Naive thymus-derived CD4-positive, alpha-beta T cell (primary cell): ENCODE data around the gene SNX5. TPM values are rescaled to one million over a fixed set of nuclear protein-coding genes. Genes with fewer than 3 reads are reported as not detected.

ENCODE experiments used
- ATAC-seq: fragments of 150-1000 bp; cut with Tn5 transposase; 2 replicates; pipeline ENCODE4 v1.10.0; 2021; ENCODE audit warnings: mild to moderate bottlenecking, moderate library complexity
- CTCF ChIA-PET: fragments of 350-600 bp; sonication (Branson Sonifier 250); formaldehyde crosslinking; loops from one replicate; lab custom pipeline; 2021; ENCODE audit warnings: antibody characterized with exemption; lab: Charles Lee
- POLR2A ChIA-PET: fragments of 350-600 bp; sonication (Branson Sonifier 250); formaldehyde crosslinking; loops from one replicate; lab custom pipeline; 2021; ENCODE audit warnings: antibody characterized with exemption, inconsistent platforms; lab: Charles Lee
- DNase-seq, 9 donors: peaks; one replicate each; pipeline versions ENCODE4 v3.0.0 to v3.0.0-alpha.2; 2020 to 2022; ENCODE audit warnings: mixed read lengths in 1 of 9
- H3K27ac ChIP-seq: one replicate; pipeline ENCODE4 v1.7.0; 2013; ENCODE audit warnings: mild to moderate bottlenecking, low read depth, low read length, moderate library complexity
- H3K27me3 ChIP-seq, 2 donors: one replicate each; pipeline ENCODE4 v1.7.0; 2013; ENCODE audit warnings: low read length in 2 of 2, mild to moderate bottlenecking in 2 of 2, moderate library complexity in 2 of 2; ENCODE audit not compliant: control insufficient read depth in 2 of 2, insufficient read depth in 2 of 2
- H3K36me3 ChIP-seq, 3 experiments: 1 replicate in 2 of 3; 2 replicates in 1 of 3; pipeline ENCODE4 v1.7.0; 2013; ENCODE audit warnings: low read length in 3 of 3, mild to moderate bottlenecking in 3 of 3, moderate library complexity in 1 of 3; ENCODE audit not compliant: insufficient read depth in 3 of 3, control insufficient read depth in 2 of 3
- H3K4me1 ChIP-seq, 2 donors: one replicate each; pipeline ENCODE4 v1.7.0; 2013; ENCODE audit warnings: low read length in 2 of 2, mild to moderate bottlenecking in 2 of 2, moderate library complexity in 1 of 2; ENCODE audit not compliant: control insufficient read depth in 2 of 2, insufficient read depth in 2 of 2
- H3K4me3 ChIP-seq: 2 replicates; pipeline ENCODE4 v1.7.0; 2013; ENCODE audit warnings: mild to moderate bottlenecking, low read length
- H3K9me3 ChIP-seq, 3 experiments: 1 replicate in 2 of 3; 2 replicates in 1 of 3; pipeline ENCODE4 v1.7.0; 2013; ENCODE audit warnings: low read length in 3 of 3; ENCODE audit not compliant: control insufficient read depth in 2 of 3
- H3K27ac Mint-ChIP-seq, 9 donors: one replicate each; pipeline ENCODE4 v1.8.0; 2020 to 2022; ENCODE audit warnings: mixed read lengths in 9 of 9, mild to moderate bottlenecking in 8 of 9, moderate library complexity in 5 of 9, inconsistent platforms in 2 of 9
- H3K27me3 Mint-ChIP-seq, 5 donors: one replicate each; pipeline ENCODE4 v1.8.0; 2021 to 2022; ENCODE audit warnings: mixed read lengths in 5 of 5, mild to moderate bottlenecking in 1 of 5
- H3K36me3 Mint-ChIP-seq, 5 donors: one replicate each; pipeline ENCODE4 v1.8.0; 2020 to 2022; ENCODE audit warnings: mixed read lengths in 5 of 5, mild to moderate bottlenecking in 3 of 5, inconsistent platforms in 1 of 5
- H3K4me1 Mint-ChIP-seq, 7 donors: one replicate each; pipeline ENCODE4 v1.8.0; 2020 to 2022; ENCODE audit warnings: mixed read lengths in 7 of 7, mild to moderate bottlenecking in 3 of 7, inconsistent platforms in 1 of 7
- H3K4me3 Mint-ChIP-seq, 10 donors: one replicate each; pipeline ENCODE4 v1.8.0; 2020 to 2022; ENCODE audit warnings: mild to moderate bottlenecking in 10 of 10, mixed read lengths in 10 of 10, moderate library complexity in 6 of 10, inconsistent platforms in 2 of 10
- H3K9me3 Mint-ChIP-seq, 11 donors: one replicate each; pipeline ENCODE4 v1.8.0; 2020 to 2022; ENCODE audit warnings: mixed read lengths in 11 of 11, mild to moderate bottlenecking in 4 of 11, inconsistent platforms in 1 of 11, moderate library complexity in 1 of 11
- intact Hi-C, 2 donors: fragments of 100-400 bp; cut with micrococcal nuclease; formaldehyde crosslinking; loops; one replicate each; pipeline ENCODE4 v1.15.1; 2023
- polyA plus RNA-seq, 2 donors: library from polyadenylated mRNA; unstranded; fragments of 300-500 nt; fragmentation: Illumina TruSeq; gene quantifications; one replicate each; pipeline ENCODE4 v1.2.3, GENCODE V29; 2021
- total RNA-seq, 6 experiments: library from RNA in 5 of 6; stranded (reverse) in 5 of 6; gene quantifications; 1 replicate in 5 of 6; 2 replicates in 1 of 6; pipeline ENCODE4 v1.2.3 and lab custom pipeline; 2021 to 2026

Gene SNX5
- total and polyA plus RNA-seq, 7 experiments from 2014 or later = 40.2 to 148 (median 61.9) TPM

DNA sequence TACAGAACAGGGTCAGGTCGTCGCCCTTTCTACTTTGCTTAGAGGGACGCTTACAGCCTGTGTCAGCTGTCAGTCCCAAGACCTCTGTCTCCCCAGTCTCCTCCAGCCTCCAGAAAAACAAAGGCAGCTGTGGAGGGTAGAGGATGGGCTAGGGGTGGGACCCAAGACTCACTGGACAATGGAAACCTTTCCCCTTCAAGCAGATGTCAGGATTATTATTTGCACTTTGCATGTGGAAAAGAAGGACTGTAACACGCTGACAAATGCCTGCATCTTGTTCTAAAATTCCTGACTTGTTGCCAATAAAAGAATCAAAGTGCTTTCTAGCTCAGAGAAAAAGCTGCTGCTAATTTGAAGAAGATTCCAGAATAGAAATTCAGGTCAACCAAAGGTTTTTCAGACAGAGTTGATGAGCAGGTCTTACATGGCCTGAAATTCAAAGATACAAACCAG, 58.7 kb downstream of the SNX5 start:
- no peaks in the 10 kb centered on the region for H3K27me3 ChIP-seq
- CTCF ChIA-PET = interaction anchor here (0.5 kb wide), 1 partner anchor 595 kb away, joined by 3 read pairs; no protein-coding TSS in a partner anchor
- Mint-ChIP-seq H3K27me3 (peaks cover 16 to 32% (median 21%) of the 10 kb centered on the region in 5 donors), H3K27ac (no peak overlapping the region), H3K36me3 (no peaks in the 10 kb centered on the region), H3K9me3 (peaks cover 0 to 3% (median 0%) of the 10 kb centered on the region in 11 donors), H3K4me1 (no peaks in the 10 kb centered on the region), H3K4me3 (no peak overlapping the region)
- no peak overlapping the region for H3K4me3 ChIP-seq
- no peaks in the 10 kb centered on the region for H3K4me1 ChIP-seq
- ATAC-seq = no peak
- H3K36me3 ChIP-seq = no peaks in the 10 kb centered on the region
- DNase-seq = no peak
- POLR2A ChIA-PET = no interaction called here
- H3K27ac ChIP-seq = no peak overlapping the region
- no peaks in the 10 kb centered on the region for H3K9me3 ChIP-seq
- intact Hi-C loops = no loop called here

- ChIA-PET POLR2A (no interaction called here), CTCF (no interaction called here)
- H3K9me3 Mint-ChIP-seq = peaks cover 0 to 2% (median 0%) of the 10 kb centered on the region in 11 donors
Observed at GRCh38 chr20:17905544-17905943, 63.0 kb downstream of the SNX5 start.

GRCh38 chr20:17904027-17904426, 64.6 kb downstream of the SNX5 start:
- Mint-ChIP-seq H3K36me3 (no peaks in the 10 kb centered on the region), H3K27me3 (peaks cover 1 to 23% (median 9%) of the 10 kb centered on the region in 5 donors), H3K4me3 (no peak overlapping the region), H3K4me1 (peaks cover 0 to 8% (median 0%) of the 10 kb centered on the region in 7 donors), H3K27ac (no peak overlapping the region), H3K9me3 (peaks cover 0 to 2% (median 0%) of the 10 kb centered on the region in 11 donors)
- POLR2A ChIA-PET = no interaction called here
- H3K36me3 ChIP-seq = no peaks in the 10 kb centered on the region
- H3K4me3 ChIP-seq = no peak overlapping the region
- H3K27ac ChIP-seq = no peak overlapping the region
- CTCF ChIA-PET = no interaction called here
- H3K9me3 ChIP-seq = no peaks in the 10 kb centered on the region
- DNase-seq (no peak), ATAC-seq (no peak)
- intact Hi-C loops = no loop called here
- H3K4me1 ChIP-seq = no peaks in the 10 kb centered on the region
- no peaks in the 10 kb centered on the region for H3K27me3 ChIP-seq

More at GRCh38 chr20:17905544-17905943, 63.0 kb downstream of the SNX5 start:
- Mint-ChIP-seq H3K4me1 (peaks cover 0 to 8% (median 0%) of the 10 kb centered on the region in 7 donors), H3K27me3 (peaks cover 0 to 11% (median 6%) of the 10 kb centered on the region in 5 donors), H3K36me3 (no peaks in the 10 kb centered on the region), H3K27ac (no peak overlapping the region), H3K4me3 (no peak overlapping the region)
- ATAC-seq (no peak), DNase-seq (no peak)
- no peaks in the 10 kb centered on the region for H3K9me3 ChIP-seq
- no peak overlapping the region for H3K4me3 ChIP-seq
- H3K36me3 ChIP-seq = no peaks in the 10 kb centered on the region
- H3K4me1 ChIP-seq = no peaks in the 10 kb centered on the region
- H3K27ac ChIP-seq = no peak overlapping the region
- H3K27me3 ChIP-seq = no peaks in the 10 kb centered on the region
- intact Hi-C loops = no loop called here

DNA sequence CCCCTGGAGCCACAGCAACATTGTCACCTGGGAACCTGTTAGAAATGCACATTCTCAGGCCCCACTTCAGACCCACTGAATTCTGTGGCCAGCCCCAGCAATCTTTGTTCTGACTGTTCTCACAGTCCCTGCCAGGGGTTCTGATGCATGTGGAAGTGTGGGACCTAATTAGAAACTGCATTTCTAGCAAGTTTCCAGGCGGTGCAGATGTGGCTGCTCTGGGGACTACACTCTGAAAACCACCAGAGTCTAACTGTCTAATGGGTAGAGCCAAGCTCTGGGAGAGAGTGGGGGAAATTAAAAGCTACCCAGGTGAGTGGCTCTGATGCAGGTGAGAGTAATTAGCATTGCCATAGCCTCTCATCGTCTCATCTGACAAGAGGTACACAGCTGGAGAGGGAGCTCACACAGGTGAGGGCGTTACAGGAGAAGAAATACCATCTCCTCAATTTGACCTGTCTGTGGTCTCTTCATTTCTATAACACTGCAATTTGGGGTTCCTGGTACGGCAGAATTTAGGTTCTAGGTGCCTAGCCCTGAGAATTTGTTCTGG, 66.0 kb downstream of the SNX5 start:
- CTCF ChIA-PET = no interaction called here
- Mint-ChIP-seq H3K36me3 (no peaks in the 10 kb centered on the region), H3K27me3 (peaks cover 5 to 26% (median 10%) of the 10 kb centered on the region in 5 donors), H3K4me1 (peaks cover 0 to 11% (median 0%) of the 10 kb centered on the region in 7 donors), H3K4me3 (no peak overlapping the region), H3K27ac (no peak overlapping the region), H3K9me3 (peaks cover 0 to 2% (median 0%) of the 10 kb centered on the region in 11 donors)
- Histone ChIP-seq H3K27me3 (no peaks in the 10 kb centered on the region), H3K4me3 (no peak overlapping the region), H3K4me1 (no peaks in the 10 kb centered on the region), H3K27ac (no peak overlapping the region), H3K36me3 (no peaks in the 10 kb centered on the region), H3K9me3 (no peaks in the 10 kb centered on the region)
- DNase-seq (no peak), ATAC-seq (no peak)
- intact Hi-C loops = no loop called here
- POLR2A ChIA-PET = no interaction called here

- Histone ChIP-seq H3K9me3 (no peaks in the 10 kb centered on the region), H3K4me1 (no peaks in the 10 kb centered on the region), H3K4me3 (no peak overlapping the region), H3K27ac (no peak overlapping the region), H3K36me3 (no peaks in the 10 kb centered on the region), H3K27me3 (no peaks in the 10 kb centered on the region)
- H3K36me3 Mint-ChIP-seq = no peaks in the 10 kb centered on the region
- H3K9me3 Mint-ChIP-seq = peaks cover 0 to 2% (median 0%) of the 10 kb centered on the region in 11 donors
- ChIA-PET POLR2A (no interaction called here), CTCF (interaction anchor here (5.1 kb wide), 1 partner anchor 397 kb away, joined by 39 read pairs; no protein-coding TSS in a partner anchor)
- no peak for ATAC-seq
- no peak overlapping the region for H3K27ac Mint-ChIP-seq
- intact Hi-C loops = no loop called here
- peaks cover 10 to 26% (median 16%) of the 10 kb centered on the region in 5 donors for H3K27me3 Mint-ChIP-seq
- peaks cover 0 to 11% (median 0%) of the 10 kb centered on the region in 7 donors for H3K4me1 Mint-ChIP-seq
- no peak overlapping the region for H3K4me3 Mint-ChIP-seq
- no peak for DNase-seq
Observed at GRCh38 chr20:17901971-17902370, 66.6 kb downstream of the SNX5 start.

- no peaks in the 10 kb centered on the region for H3K27me3 ChIP-seq
- H3K36me3 ChIP-seq = no peaks in the 10 kb centered on the region
- peak; percentile 81 for ATAC-seq
- H3K9me3 ChIP-seq = no peaks in the 10 kb centered on the region
- H3K4me3 Mint-ChIP-seq = no peak overlapping the region
- H3K27ac Mint-ChIP-seq = no peak overlapping the region
- intact Hi-C loops = loop anchor here (1.0 to 2.0 kb wide), 7 partner anchors 98 to 1094 kb away; partner anchors contain the start of gene RRBP1 (in 1 of the 2)
- H3K4me1 ChIP-seq = no peaks in the 10 kb centered on the region
- H3K4me3 ChIP-seq = no peak overlapping the region
- no peak overlapping the region for H3K27ac ChIP-seq
- peaks cover 22 to 41% (median 34%) of the 10 kb centered on the region in 5 donors for H3K27me3 Mint-ChIP-seq
- no peaks in the 10 kb centered on the region for H3K9me3 Mint-ChIP-seq
- POLR2A ChIA-PET = no interaction called here
- CTCF ChIA-PET = interaction anchor here (1.0 to 5.1 kb wide), 9 partner anchors 217 to 404 kb away, joined by 3 to 39 read pairs (median 4); partner anchors contain the start of gene RRBP1
- peaks cover 0 to 21% (median 11%) of the 10 kb centered on the region in 7 donors for H3K4me1 Mint-ChIP-seq
- DNase-seq = peak; percentile 23 to 64 (median 54)
- H3K36me3 Mint-ChIP-seq = no peaks in the 10 kb centered on the region
Observed at GRCh38 chr20:17898548-17898994, 70.0 kb downstream of the SNX5 start.
